ENCODE results near the gene GALNS.

DNA sequence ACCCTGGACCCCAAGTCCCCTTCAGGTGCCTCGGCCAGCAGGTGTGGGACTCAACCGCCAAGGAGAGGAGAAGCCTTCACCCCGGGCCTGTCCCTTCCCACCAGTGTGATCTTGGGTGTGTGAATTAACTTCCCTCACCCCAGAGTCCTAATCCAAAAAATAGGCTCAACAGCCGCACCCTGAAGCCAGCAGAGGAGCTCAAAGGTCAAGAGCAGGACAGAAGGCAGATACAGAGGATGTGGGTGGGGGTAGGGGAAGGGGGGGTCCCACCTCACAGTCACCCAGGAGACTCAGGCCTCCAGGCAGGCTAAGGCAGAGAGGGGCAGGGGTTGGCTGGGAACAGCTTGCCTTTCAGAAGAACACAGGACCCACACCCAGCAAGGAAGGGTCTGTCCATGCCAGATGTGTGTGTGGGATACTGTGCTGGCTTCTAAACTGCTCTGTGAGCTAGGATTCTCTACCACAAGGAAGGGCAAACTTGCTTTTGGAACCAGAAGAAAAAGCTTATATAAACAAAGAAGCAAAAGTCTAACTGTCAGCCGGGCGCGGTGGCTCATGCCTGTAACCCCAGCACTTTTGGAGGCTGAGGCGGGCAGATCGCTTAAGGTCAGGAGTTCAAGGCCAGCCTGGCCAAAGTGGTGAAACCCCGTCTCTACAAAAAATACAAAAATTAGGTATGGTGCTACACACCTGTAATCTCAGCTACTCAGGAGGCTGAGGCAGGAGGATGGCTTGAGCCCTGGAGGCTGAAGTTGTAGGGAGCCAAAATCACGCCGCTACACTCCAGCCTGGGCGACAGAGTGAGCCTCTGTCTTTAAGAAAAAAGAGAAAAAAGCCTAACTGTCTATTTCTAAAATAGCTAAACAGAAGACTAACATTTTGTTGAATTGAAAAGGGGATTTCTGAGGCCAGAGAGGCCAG, 76.3 kb downstream of the GALNS start:
- TF ChIP-seq, protein P1, sequence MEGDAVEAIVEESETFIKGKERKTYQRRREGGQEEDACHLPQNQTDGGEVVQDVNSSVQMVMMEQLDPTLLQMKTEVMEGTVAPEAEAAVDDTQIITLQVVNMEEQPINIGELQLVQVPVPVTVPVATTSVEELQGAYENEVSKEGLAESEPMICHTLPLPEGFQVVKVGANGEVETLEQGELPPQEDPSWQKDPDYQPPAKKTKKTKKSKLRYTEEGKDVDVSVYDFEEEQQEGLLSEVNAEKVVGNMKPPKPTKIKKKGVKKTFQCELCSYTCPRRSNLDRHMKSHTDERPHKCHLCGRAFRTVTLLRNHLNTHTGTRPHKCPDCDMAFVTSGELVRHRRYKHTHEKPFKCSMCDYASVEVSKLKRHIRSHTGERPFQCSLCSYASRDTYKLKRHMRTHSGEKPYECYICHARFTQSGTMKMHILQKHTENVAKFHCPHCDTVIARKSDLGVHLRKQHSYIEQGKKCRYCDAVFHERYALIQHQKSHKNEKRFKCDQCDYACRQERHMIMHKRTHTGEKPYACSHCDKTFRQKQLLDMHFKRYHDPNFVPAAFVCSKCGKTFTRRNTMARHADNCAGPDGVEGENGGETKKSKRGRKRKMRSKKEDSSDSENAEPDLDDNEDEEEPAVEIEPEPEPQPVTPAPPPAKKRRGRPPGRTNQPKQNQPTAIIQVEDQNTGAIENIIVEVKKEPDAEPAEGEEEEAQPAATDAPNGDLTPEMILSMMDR (IDR thresholded peaks at IDR 0.05; ENCODE audit: poor library complexity): no peak
- no peak for TF ChIP-seq EZH2 (IDR thresholded peaks at IDR 0.05; ENCODE audit: borderline replicate concordance)
